ENCODE measurements around the gene CRIP3.
"Not testable (repeated sequence)": the region's sequence is repeated elsewhere in the genome, so short reads cannot be mapped to it uniquely, and the experiment has no call there.

The CRIP3 gene

GRCh38 chr6:43308101-43308989, at the start of gene CRIP3:
CRIP3 (minus strand) TSS chr6:43308826; CDS start chr6:43308792, 34 bp downstream.
- peak; percentile 36 for DNase-seq (ENCODE audit: low read depth)

- DNase-seq (ENCODE audit: low read depth): no peak
These were observed 47.4 kb upstream of the CRIP3 start for GRCh38 chr6:43355862-43356590.

- DNase-seq (ENCODE audit: low read depth): not testable (repeated sequence)
These were observed 43.3 kb upstream of the CRIP3 start for GRCh38 chr6:43351951-43352350.

GRCh38 chr6:43347444-43347843, 38.8 kb upstream of the CRIP3 start:
- no peak for DNase-seq (ENCODE audit: low read depth)

GRCh38 chr6:43347021-43347420, 38.4 kb upstream of the CRIP3 start:
- no peak for DNase-seq (ENCODE audit: low read depth)

GRCh38 chr6:43346243-43346642, 37.6 kb upstream of the CRIP3 start:
- not testable (repeated sequence) for DNase-seq (ENCODE audit: low read depth)

GRCh38 chr6:43339168-43339567, 30.5 kb upstream of the CRIP3 start:
- DNase-seq (ENCODE audit: low read depth): no peak

- no peak for DNase-seq (ENCODE audit: low read depth)
These were observed 29.6 kb upstream of the CRIP3 start for GRCh38 chr6:43338243-43338642.

- DNase-seq (ENCODE audit: low read depth): no peak
These were observed 27.8 kb upstream of the CRIP3 start for GRCh38 chr6:43336382-43336781.

GRCh38 chr6:43335469-43335868, 26.8 kb upstream of the CRIP3 start:
- no peak for DNase-seq (ENCODE audit: low read depth)

- no peak for DNase-seq (ENCODE audit: low read depth)
These were observed 26.0 kb upstream of the CRIP3 start for GRCh38 chr6:43334466-43335095.

- DNase-seq (ENCODE audit: low read depth): no peak
These were observed 23.3 kb upstream of the CRIP3 start for GRCh38 chr6:43331891-43332290.

- no peak for DNase-seq (ENCODE audit: low read depth)
These were observed 22.8 kb upstream of the CRIP3 start for GRCh38 chr6:43331470-43331869.

GRCh38 chr6:43328528-43328927, 19.9 kb upstream of the CRIP3 start:
- no peak for DNase-seq (ENCODE audit: low read depth)

- DNase-seq (ENCODE audit: low read depth): no peak
These were observed 17.2 kb upstream of the CRIP3 start for GRCh38 chr6:43325876-43326275.

- no peak for DNase-seq (ENCODE audit: low read depth)
These were observed 9.4 kb upstream of the CRIP3 start for GRCh38 chr6:43318011-43318410.

- DNase-seq (ENCODE audit: low read depth): no peak
These were observed 5.2 kb upstream of the CRIP3 start for GRCh38 chr6:43313813-43314212.

- DNase-seq (ENCODE audit: low read depth): no peak
These were observed 3.0 kb upstream of the CRIP3 start for GRCh38 chr6:43311666-43312065.

- no peak for DNase-seq (ENCODE audit: low read depth)
These were observed 2.0 kb upstream of the CRIP3 start for GRCh38 chr6:43310624-43311023.

- no peak for DNase-seq (ENCODE audit: low read depth)
These were observed 1.5 kb upstream of the CRIP3 start for GRCh38 chr6:43310134-43310533.

- no peak for DNase-seq (ENCODE audit: low read depth)
These were observed 408 bp upstream of the CRIP3 start for GRCh38 chr6:43308990-43309477.

- DNase-seq (ENCODE audit: low read depth): no peak
These were observed 1.1 kb downstream of the CRIP3 start for GRCh38 chr6:43307451-43308100.

All from activated T-cell treated with anti-CD3 and anti-CD28 coated beads for 24 hours (primary cell).